HG02840 (cell line): Measurements from ENCODE around the gene C16orf74.

Experiments
- ATAC-seq: cut with Tn5 transposase; IDR thresholded peaks from one replicate; pipeline ENCODE4 v1.9.1; 2021; ENCODE audit warnings: mild to moderate bottlenecking, moderate library complexity, moderate number of reproducible peaks; ENCODE audit not compliant: unreplicated experiment, low FRiP score

C16orf74 gene

GRCh38 chr16:85677383-85677967 is 73.4 kb downstream of the C16orf74 start:
- ATAC-seq: no peak

GRCh38 chr16:85676466-85676865 is 74.4 kb downstream of the C16orf74 start:
- ATAC-seq: no peak

- no peak for ATAC-seq
Measured at GRCh38 chr16:85675251-85675874, 75.5 kb downstream of the C16orf74 start.

- ATAC-seq: no peak
Measured at GRCh38 chr16:85674828-85675227, 76.1 kb downstream of the C16orf74 start.

GRCh38 chr16:85674418-85674755 is 76.5 kb downstream of the C16orf74 start:
- ATAC-seq: no peak

- ATAC-seq: no peak
Measured at GRCh38 chr16:85673529-85674417, 77.1 kb downstream of the C16orf74 start.

GRCh38 chr16:85670840-85671239 is 80.1 kb downstream of the C16orf74 start:
- ATAC-seq: no peak

GRCh38 chr16:85668676-85669424 is 82.0 kb downstream of the C16orf74 start:
- ATAC-seq: no peak

- ATAC-seq: no peak
Measured at GRCh38 chr16:85667841-85668413, 83.0 kb downstream of the C16orf74 start.

GRCh38 chr16:85667261-85667660 is 83.6 kb downstream of the C16orf74 start:
- ATAC-seq: no peak

- ATAC-seq: no peak
Measured at GRCh38 chr16:85665929-85666328, 85.0 kb downstream of the C16orf74 start.

- no peak for ATAC-seq
Measured at GRCh38 chr16:85665373-85665740, 85.5 kb downstream of the C16orf74 start.

GRCh38 chr16:85664580-85665372 is 86.1 kb downstream of the C16orf74 start:
- ATAC-seq: no peak

GRCh38 chr16:85663891-85664321 is 87.0 kb downstream of the C16orf74 start:
- no peak for ATAC-seq

GRCh38 chr16:85662976-85663830 is 87.7 kb downstream of the C16orf74 start:
- ATAC-seq: no peak

- ATAC-seq: no peak
Measured at GRCh38 chr16:85662482-85662812, 88.4 kb downstream of the C16orf74 start.

- ATAC-seq: no peak
Measured at GRCh38 chr16:85661740-85662481, 89.0 kb downstream of the C16orf74 start.
